Gastroesophageal sphincter (tissue), 3 donors: ENCODE measurements around the gene FAM78A.

Experiments used
- EP300 ChIP-seq: sonication (generic); formaldehyde crosslinking; IDR thresholded peaks from one replicate; pipeline ENCODE4 v1.6.1; 2017; ENCODE audit warnings: antibody characterized with exemption, mild to moderate bottlenecking
- POLR2A ChIP-seq, 2 donors: fragments of 450-650 bp; IDR thresholded peaks; one replicate each; pipeline ENCODE4 v1.6.1; 2017; ENCODE audit warnings: antibody characterized with exemption in 2 of 2, mild to moderate bottlenecking in 2 of 2, moderate library complexity in 1 of 2
- POLR2AphosphoS5 ChIP-seq: sonication (generic); formaldehyde crosslinking; IDR thresholded peaks from one replicate; pipeline ENCODE4 v1.6.1; 2017; ENCODE audit warnings: antibody characterized with exemption
- TF ChIP-seq, protein P1 (sequence below), 4 experiments: fragments of 200-600 bp in 2 of 4; fragments of 450-650 bp in 2 of 4; sonication (generic) in 1 of 4; IDR thresholded peaks; one replicate each; pipeline ENCODE4 v1.5.1; 2017 to 2019; ENCODE audit warnings: antibody characterized with exemption in 4 of 4, mild to moderate bottlenecking in 2 of 4, moderate library complexity in 2 of 4

- TF ChIP-seq, protein P1, sequence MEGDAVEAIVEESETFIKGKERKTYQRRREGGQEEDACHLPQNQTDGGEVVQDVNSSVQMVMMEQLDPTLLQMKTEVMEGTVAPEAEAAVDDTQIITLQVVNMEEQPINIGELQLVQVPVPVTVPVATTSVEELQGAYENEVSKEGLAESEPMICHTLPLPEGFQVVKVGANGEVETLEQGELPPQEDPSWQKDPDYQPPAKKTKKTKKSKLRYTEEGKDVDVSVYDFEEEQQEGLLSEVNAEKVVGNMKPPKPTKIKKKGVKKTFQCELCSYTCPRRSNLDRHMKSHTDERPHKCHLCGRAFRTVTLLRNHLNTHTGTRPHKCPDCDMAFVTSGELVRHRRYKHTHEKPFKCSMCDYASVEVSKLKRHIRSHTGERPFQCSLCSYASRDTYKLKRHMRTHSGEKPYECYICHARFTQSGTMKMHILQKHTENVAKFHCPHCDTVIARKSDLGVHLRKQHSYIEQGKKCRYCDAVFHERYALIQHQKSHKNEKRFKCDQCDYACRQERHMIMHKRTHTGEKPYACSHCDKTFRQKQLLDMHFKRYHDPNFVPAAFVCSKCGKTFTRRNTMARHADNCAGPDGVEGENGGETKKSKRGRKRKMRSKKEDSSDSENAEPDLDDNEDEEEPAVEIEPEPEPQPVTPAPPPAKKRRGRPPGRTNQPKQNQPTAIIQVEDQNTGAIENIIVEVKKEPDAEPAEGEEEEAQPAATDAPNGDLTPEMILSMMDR (IDR thresholded peaks at IDR 0.05) = no peak
- TF ChIP-seq POLR2A (IDR thresholded peaks at IDR 0.05) (no peak), EP300 (no peak), POLR2AphosphoS5 (no peak)
These were observed 21.6 kb upstream of the FAM78A start for GRCh38 chr9:131297903-131298302.
